ENCODE measurements around the gene TRIM38. TPM values are rescaled to one million over a fixed set of nuclear protein-coding genes. Genes with fewer than 3 reads are reported as not detected.
A peak's percentile ranks its signal among the peaks of the same experiment; 100 is the strongest.

TRIM38 gene
- total and polyA plus RNA-seq, 2 of the 13 experiments (the other 11 are each of a cell fraction or from before 2014, with no cell fraction given), result 2.5 to 3.1 TPM

DNA sequence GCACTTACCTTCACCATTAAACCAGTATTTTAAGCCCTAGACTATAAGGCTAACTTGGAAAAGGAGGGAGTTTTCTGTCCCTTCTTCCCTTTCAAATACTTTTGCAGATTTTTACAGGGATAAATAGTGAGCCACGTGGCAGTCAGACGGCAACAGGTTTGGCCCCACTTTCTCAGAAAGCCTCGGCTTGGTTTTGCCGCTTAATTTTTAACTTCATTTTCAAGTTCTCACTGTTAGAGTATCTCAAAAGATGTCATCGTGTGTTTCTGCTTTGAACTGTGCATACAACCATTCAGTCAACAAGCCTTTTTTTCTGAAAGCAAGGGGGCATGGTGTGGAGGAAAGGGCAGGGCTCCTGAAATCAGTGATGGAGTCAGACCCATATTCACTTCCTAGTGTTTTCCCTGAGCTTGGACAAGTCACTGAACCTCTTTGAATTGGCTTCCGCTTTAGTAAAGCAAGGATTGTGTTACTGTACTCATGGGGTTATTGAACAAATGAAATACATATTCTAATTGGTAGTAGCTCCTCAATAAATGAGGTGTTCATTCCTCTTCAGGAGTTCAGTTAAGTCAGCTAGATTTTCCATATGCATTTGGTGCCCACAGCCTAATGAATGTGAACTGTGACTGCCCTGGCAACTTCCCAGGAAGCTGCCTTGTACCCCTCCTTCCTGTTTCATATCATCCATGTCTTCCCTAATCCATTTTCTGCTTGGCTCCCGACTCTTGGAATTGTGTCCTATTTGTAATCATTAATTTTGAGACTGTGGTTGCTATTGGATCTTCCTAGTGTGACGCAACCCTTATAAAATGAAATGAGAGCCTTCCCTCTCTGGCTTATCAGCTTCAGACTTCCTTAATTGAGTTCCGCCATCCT is 31.8 kb upstream of the TRIM38 start, which contains the start of gene SLC17A2 (continued):
- TF ChIP-seq HDAC2 (CRISPR knock-in tag; IDR thresholded peaks at IDR 0.05) (peak; percentile 76), ZNF225 (CRISPR knock-in tag; IDR thresholded peaks at IDR 0.05) (no peak), ZNF749 (CRISPR knock-in tag; IDR thresholded peaks at IDR 0.05; ENCODE audit: borderline replicate concordance) (peak; percentile 36; the same call in 1 of the 2 replicates), SMARCC2 (IDR thresholded peaks at IDR 0.05) (no peak), ZNF564 (CRISPR knock-in tag; IDR thresholded peaks at IDR 0.05) (no peak), RFX1 (IDR thresholded peaks at IDR 0.05) (no peak), SMAD3 (CRISPR knock-in tag; IDR thresholded peaks at IDR 0.05) (peak; percentile 80; the same call in 1 of the 2 replicates), NCOA5 (CRISPR knock-in tag; IDR thresholded peaks at IDR 0.05) (no peak), ZNF256 (CRISPR knock-in tag; conservative IDR thresholded peaks at IDR 0.05) (no peak), KDM4B (CRISPR knock-in tag; IDR thresholded peaks at IDR 0.05) (no peak), ZNF569 (CRISPR knock-in tag; IDR thresholded peaks at IDR 0.05; ENCODE audit: borderline replicate concordance) (no peak), MEF2D (CRISPR knock-in tag; IDR thresholded peaks at IDR 0.05) (peak; percentile 49; the same call in 1 of the 2 replicates), DNMT1 (CRISPR knock-in tag; IDR thresholded peaks at IDR 0.05) (no peak), RFX3 (CRISPR knock-in tag; IDR thresholded peaks at IDR 0.05) (no peak), KLF15 (CRISPR knock-in tag; IDR thresholded peaks at IDR 0.05; ENCODE audit: borderline replicate concordance) (no peak), MBD4 (IDR thresholded peaks at IDR 0.05; ENCODE audit: borderline replicate concordance, low read length) (peak; percentile 92), ERF (CRISPR knock-in tag; IDR thresholded peaks at IDR 0.05) (peak; percentile 65)
- TF ChIP-seq, protein P1, sequence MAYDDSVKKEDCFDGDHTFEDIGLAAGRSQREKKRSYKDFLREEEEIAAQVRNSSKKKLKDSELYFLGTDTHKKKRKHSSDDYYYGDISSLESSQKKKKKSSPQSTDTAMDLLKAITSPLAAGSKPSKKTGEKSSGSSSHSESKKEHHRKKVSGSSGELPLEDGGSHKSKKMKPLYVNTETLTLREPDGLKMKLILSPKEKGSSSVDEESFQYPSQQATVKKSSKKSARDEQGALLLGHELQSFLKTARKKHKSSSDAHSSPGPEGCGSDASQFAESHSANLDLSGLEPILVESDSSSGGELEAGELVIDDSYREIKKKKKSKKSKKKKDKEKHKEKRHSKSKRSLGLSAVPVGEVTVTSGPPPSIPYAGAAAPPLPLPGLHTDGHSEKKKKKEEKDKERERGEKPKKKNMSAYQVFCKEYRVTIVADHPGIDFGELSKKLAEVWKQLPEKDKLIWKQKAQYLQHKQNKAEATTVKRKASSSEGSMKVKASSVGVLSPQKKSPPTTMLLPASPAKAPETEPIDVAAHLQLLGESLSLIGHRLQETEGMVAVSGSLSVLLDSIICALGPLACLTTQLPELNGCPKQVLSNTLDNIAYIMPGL (CRISPR knock-in tag; IDR thresholded peaks at IDR 0.05; ENCODE audit: borderline replicate concordance in 1 of 2, low read depth in 1 of 2), result no peak; a peak in 1 of 4 replicates
- TF ChIP-seq, protein P2, sequence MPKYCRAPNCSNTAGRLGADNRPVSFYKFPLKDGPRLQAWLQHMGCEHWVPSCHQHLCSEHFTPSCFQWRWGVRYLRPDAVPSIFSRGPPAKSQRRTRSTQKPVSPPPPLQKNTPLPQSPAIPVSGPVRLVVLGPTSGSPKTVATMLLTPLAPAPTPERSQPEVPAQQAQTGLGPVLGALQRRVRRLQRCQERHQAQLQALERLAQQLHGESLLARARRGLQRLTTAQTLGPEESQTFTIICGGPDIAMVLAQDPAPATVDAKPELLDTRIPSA (CRISPR knock-in tag; IDR thresholded peaks at IDR 0.05; ENCODE audit: borderline replicate concordance), result no peak
- TF ChIP-seq, protein P3, sequence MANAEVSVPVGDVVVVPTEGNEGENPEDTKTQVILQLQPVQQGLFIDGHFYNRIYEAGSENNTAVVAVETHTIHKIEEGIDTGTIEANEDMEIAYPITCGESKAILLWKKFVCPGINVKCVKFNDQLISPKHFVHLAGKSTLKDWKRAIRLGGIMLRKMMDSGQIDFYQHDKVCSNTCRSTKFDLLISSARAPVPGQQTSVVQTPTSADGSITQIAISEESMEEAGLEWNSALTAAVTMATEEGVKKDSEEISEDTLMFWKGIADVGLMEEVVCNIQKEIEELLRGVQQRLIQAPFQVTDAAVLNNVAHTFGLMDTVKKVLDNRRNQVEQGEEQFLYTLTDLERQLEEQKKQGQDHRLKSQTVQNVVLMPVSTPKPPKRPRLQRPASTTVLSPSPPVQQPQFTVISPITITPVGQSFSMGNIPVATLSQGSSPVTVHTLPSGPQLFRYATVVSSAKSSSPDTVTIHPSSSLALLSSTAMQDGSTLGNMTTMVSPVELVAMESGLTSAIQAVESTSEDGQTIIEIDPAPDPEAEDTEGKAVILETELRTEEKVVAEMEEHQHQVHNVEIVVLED (CRISPR knock-in tag; IDR thresholded peaks at IDR 0.05; ENCODE audit: borderline replicate concordance), result 0 out of 2 replicates have a peak, but pooled peaks have one; percentile 15
- TF ChIP-seq, protein P4, sequence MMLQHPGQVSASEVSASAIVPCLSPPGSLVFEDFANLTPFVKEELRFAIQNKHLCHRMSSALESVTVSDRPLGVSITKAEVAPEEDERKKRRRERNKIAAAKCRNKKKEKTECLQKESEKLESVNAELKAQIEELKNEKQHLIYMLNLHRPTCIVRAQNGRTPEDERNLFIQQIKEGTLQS (CRISPR knock-in tag; IDR thresholded peaks at IDR 0.05), result no peak
- TF ChIP-seq, protein P5, sequence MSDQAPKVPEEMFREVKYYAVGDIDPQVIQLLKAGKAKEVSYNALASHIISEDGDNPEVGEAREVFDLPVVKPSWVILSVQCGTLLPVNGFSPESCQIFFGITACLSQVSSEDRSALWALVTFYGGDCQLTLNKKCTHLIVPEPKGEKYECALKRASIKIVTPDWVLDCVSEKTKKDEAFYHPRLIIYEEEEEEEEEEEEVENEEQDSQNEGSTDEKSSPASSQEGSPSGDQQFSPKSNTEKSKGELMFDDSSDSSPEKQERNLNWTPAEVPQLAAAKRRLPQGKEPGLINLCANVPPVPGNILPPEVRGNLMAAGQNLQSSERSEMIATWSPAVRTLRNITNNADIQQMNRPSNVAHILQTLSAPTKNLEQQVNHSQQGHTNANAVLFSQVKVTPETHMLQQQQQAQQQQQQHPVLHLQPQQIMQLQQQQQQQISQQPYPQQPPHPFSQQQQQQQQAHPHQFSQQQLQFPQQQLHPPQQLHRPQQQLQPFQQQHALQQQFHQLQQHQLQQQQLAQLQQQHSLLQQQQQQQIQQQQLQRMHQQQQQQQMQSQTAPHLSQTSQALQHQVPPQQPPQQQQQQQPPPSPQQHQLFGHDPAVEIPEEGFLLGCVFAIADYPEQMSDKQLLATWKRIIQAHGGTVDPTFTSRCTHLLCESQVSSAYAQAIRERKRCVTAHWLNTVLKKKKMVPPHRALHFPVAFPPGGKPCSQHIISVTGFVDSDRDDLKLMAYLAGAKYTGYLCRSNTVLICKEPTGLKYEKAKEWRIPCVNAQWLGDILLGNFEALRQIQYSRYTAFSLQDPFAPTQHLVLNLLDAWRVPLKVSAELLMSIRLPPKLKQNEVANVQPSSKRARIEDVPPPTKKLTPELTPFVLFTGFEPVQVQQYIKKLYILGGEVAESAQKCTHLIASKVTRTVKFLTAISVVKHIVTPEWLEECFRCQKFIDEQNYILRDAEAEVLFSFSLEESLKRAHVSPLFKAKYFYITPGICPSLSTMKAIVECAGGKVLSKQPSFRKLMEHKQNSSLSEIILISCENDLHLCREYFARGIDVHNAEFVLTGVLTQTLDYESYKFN (CRISPR knock-in tag; conservative IDR thresholded peaks at IDR 0.05), result peak; percentile 87
